Gastrocnemius medialis (tissue), 4 donors: ENCODE data around the gene BMERB1. TPM values are rescaled to one million over a fixed set of nuclear protein-coding genes. Genes with fewer than 3 reads are reported as not detected.
"Not testable (repeated sequence)": the region's sequence is repeated elsewhere in the genome, so short reads cannot be mapped to it uniquely, and the experiment has no call there.

Experiments used
- ATAC-seq, 2 donors: fragments of 150-250 bp; one replicate each; pipeline ENCODE4 v1.9.1; 2016
- DNase-seq, 2 donors: peaks; one replicate each; pipeline ENCODE4 v3.0.0-alpha.2; 2019
- H3K27ac ChIP-seq, 4 donors: fragments of 200-600 bp; sonication (generic); 1 replicate in 1 of 4; 2 replicates in 3 of 4; pipeline ENCODE4 v1.5.1; 2016 to 2018; ENCODE audit warnings: mild to moderate bottlenecking in 2 of 4, moderate library complexity in 1 of 4
- H3K27me3 ChIP-seq, 3 donors: fragments of 200-600 bp; sonication (generic) in 2 of 3; 1 replicate in 1 of 3; 2 replicates in 2 of 3; pipeline versions ENCODE4 v1.5.1 to v1.6.0; 2016 to 2019; ENCODE audit warnings: mild to moderate bottlenecking in 1 of 3, moderate library complexity in 1 of 3
- H3K36me3 ChIP-seq, 2 donors: fragments of 200-600 bp; sonication (generic) in 1 of 2; one replicate each; pipeline ENCODE4 v1.5.1; 2017 to 2018
- H3K4me1 ChIP-seq, 2 donors: fragments of 200-600 bp; sonication (generic) in 1 of 2; one replicate each; pipeline ENCODE4 v1.5.1; 2016 to 2017; ENCODE audit warnings: mild to moderate bottlenecking in 2 of 2
- H3K4me3 ChIP-seq, 4 donors: fragments of 200-600 bp; sonication (generic) in 3 of 4; 1 replicate in 1 of 4; 2 replicates in 3 of 4; pipeline ENCODE4 v1.5.1; 2016 to 2019; ENCODE audit warnings: mild to moderate bottlenecking in 2 of 4
- H3K9me3 ChIP-seq, 3 donors: fragments of 200-600 bp; sonication (generic) in 2 of 3; 1 replicate in 1 of 3; 2 replicates in 2 of 3; pipeline ENCODE4 v1.5.1; 2016 to 2019
- POLR2A ChIP-seq, 2 donors: fragments of 450-650 bp; IDR thresholded peaks; one replicate each; pipeline ENCODE4 v1.6.1; 2017; ENCODE audit warnings: antibody characterized with exemption in 2 of 2, mild to moderate bottlenecking in 2 of 2, moderate library complexity in 2 of 2
- in situ Hi-C, 4 donors: fragments of 200-750 bp; cut with MboI; loops; one replicate each; pipeline versions ENCODE4 v1.15.0 to v1.8.0; 2017; ENCODE audit warnings: low sequenced_read_pairs in 4 of 4
- intact Hi-C: fragments of 100-400 bp; cut with DNase I; formaldehyde crosslinking; loops from one replicate; pipeline ENCODE4 v1.15.1; 2023; ENCODE audit warnings: low total_unique reads
- total RNA-seq, 4 donors: library from RNA; depleted of rRNA; stranded (reverse); fragments of >200 nt; gene quantifications; one replicate each; pipeline versions ENCODE4 v1.1.0 to v1.2.3, GENCODE V29; 2016
- TF ChIP-seq, protein P1 (sequence below), 5 experiments: fragments of 450-650 bp in 3 of 5; fragments of 200-600 bp in 2 of 5; sonication (generic) in 2 of 5; IDR thresholded peaks in 4 of 5; conservative IDR thresholded peaks in 1 of 5; 1 replicate in 4 of 5; 2 replicates in 1 of 5; pipeline ENCODE4 v1.5.1; 2016 to 2019; ENCODE audit warnings: antibody characterized with exemption in 5 of 5, mild to moderate bottlenecking in 3 of 5, moderate library complexity in 3 of 5

The BMERB1 gene
- 100 to 1,000 TPM; 112 to 392 (median 237) TPM for total RNA-seq

DNA sequence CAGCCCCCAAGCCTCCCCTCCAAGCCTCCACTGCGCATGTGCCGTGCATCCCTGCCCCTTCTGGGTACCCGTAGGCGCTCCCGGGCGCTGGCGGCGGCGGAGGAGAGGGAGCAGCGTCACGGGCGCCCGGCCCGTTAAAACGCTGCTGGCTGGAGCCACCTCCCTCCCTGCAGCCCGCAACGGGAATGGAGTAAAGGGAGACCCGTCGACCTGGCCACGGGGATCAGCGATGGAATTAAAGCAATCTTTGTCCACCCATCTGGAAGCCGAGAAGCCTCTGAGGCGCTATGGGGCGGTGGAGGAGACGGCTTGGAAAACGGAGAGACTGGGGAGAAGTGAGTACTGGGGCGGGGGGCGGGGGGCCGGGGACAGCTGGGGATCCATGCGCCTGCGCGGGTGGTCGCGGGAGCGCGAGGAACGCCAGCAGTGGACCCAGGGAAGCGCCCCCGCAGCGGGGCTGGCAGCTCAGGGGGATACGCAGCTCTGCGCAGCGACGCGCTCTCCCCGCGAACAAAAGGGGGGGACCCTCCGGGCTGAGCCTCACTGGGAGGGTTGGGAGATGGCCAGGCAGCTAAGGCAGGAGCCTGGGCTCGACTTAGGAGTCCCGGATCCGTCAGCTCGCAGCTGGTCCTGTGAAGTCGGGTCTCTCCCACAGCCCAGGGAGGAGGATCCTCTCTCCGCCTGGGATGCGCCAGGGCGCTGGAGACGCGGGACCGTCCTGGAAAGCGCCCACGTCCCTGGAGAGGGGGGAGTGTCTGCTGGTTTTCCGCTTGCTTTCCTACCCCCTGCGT, at the start of gene BMERB1:
TSS of gene BMERB1 (plus strand) at position 164 of the 791 bp plus-strand sequence. CDS start at position 230, 66 bp downstream.
- H3K27ac ChIP-seq: peak within 1 kb of the TSS; percentile 82 to 93 (median 88)
- peak within 1 kb of the TSS; percentile 86 to 95 (median 86) for H3K4me3 ChIP-seq
- in situ Hi-C loops: no loop called here
- peaks cover 10 to 15% of the 10 kb centered on the region in 2 donors for H3K4me1 ChIP-seq
- no peaks in the 10 kb centered on the region for H3K36me3 ChIP-seq
- DNase-seq: peak; percentile 62 to 75
- H3K9me3 ChIP-seq: no peaks in the 10 kb centered on the region
- TF ChIP-seq POLR2A (IDR thresholded peaks at IDR 0.05): peak; percentile 76 to 85
- TF ChIP-seq, protein P1, sequence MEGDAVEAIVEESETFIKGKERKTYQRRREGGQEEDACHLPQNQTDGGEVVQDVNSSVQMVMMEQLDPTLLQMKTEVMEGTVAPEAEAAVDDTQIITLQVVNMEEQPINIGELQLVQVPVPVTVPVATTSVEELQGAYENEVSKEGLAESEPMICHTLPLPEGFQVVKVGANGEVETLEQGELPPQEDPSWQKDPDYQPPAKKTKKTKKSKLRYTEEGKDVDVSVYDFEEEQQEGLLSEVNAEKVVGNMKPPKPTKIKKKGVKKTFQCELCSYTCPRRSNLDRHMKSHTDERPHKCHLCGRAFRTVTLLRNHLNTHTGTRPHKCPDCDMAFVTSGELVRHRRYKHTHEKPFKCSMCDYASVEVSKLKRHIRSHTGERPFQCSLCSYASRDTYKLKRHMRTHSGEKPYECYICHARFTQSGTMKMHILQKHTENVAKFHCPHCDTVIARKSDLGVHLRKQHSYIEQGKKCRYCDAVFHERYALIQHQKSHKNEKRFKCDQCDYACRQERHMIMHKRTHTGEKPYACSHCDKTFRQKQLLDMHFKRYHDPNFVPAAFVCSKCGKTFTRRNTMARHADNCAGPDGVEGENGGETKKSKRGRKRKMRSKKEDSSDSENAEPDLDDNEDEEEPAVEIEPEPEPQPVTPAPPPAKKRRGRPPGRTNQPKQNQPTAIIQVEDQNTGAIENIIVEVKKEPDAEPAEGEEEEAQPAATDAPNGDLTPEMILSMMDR (IDR thresholded peaks at IDR 0.05 in 4 of 5, conservative IDR thresholded peaks at IDR 0.05 in 1 of 5): no peak
- peak; percentile 75 to 82 for ATAC-seq
- H3K27me3 ChIP-seq: no peaks in the 10 kb centered on the region
- intact Hi-C loops: loop anchor here (2.0 to 10.0 kb wide), 2 partner anchors 22 to 210 kb away; partner anchors contain the start of gene MARF1

DNA sequence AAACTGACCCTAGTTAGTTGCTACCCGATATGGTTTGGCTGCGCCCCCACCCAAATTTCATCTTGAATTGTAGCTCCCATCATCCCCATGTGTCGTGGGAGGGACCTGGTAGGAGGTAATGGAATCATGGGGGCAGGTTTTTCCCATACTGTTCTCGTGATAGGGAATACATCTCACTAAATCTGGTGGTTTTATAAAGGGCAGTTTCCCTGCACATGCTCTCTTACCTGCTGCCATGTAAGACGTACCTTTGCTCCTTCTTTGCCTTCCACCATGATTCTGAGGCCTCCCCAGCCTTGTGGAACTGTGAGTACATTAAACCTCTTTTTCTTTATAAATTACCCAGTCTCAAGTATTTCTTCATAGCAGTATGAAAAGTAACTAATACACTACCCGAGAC, 46.3 kb upstream of the BMERB1 start:
- intact Hi-C loops, H3K4me1 ChIP-seq, H3K9me3 ChIP-seq, H3K36me3 ChIP-seq, in situ Hi-C loops, ATAC-seq, DNase-seq, H3K27me3 ChIP-seq, H3K27ac ChIP-seq, H3K4me3 ChIP-seq: not testable (repeated sequence)

DNA sequence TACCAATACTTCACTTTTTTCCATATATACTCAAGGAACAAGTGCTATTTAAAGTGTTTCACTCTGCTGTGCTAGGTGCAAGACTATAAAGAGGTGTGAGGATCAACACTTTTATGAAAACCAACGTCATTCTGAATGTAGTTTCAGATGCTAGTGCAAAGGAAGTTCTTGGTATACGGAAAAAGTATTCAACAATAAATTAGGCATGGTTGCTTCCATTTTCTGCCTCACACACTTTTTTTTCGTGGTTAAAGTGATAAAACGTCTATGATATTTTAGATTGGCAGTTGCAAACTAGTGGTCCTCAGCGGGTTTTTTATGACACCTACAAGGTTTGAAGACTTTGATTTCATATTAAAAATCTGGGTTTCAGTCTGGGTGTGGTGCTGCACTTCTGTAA, 44.5 kb upstream of the BMERB1 start:
- H3K27ac ChIP-seq, in situ Hi-C loops, H3K36me3 ChIP-seq, H3K27me3 ChIP-seq, DNase-seq, ATAC-seq, H3K4me1 ChIP-seq, H3K9me3 ChIP-seq, H3K4me3 ChIP-seq, intact Hi-C loops: not testable (repeated sequence)

DNA sequence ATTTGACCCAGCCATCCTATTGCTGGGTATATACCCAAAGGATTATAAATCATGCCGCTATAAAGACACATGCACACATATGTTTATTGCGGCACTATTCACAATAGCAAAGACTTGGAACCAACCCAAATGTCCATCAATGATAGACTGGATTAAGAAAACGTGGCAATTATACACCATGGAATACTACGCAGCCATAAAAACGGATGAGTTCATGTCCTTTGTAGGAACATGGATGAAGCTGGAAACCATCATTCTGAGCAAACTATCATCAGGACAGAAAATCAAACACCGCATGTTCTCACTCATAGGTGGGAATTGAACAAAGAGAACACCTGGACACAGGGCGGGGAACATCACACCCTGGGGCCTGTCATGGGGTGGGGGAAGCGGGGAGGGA, 41.4 kb upstream of the BMERB1 start:
- H3K4me3 ChIP-seq, H3K36me3 ChIP-seq, intact Hi-C loops, H3K4me1 ChIP-seq, H3K9me3 ChIP-seq, H3K27ac ChIP-seq, DNase-seq, ATAC-seq, H3K27me3 ChIP-seq, in situ Hi-C loops: not testable (repeated sequence)

DNA sequence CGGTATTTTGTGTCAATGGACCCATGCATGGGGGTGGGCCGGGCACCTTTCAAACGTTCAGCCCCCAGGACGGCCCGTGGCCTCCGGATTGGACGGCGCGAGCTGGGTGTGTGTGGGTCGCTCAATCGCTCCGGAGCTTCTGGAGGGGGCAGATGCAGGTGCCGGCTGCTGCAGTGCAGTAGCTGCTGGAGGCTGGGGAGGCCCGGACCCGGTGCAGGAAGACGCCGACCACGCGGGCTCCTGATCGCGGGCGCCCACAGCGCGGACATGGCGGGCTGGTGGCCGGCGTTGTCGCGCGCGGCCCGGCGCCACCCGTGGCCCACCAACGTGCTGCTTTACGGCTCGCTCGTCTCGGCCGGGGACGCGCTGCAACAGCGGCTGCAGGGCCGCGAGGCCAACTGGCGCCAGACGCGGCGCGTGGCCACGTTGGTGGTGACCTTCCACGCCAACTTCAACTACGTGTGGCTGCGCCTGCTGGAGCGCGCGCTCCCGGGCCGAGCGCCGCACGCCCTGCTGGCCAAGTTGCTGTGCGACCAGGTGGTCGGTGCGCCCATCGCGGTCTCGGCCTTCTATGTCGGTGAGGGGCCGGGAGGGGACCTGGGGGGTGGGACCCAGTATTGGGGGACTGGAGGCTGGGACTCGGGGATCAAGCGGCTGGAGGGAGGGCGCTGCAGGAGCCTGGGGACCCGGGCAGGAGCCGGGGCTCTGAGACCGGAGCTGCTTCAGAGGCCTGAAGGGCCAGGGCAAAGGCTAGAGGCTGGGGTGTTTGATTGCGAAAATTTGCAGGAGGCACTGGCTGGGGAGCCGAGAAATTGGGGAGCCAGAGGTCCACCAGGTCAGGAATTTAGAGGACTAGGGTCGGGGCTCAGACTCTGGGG, 38.5 kb upstream of the BMERB1 start, which contains the start of gene MPV17L:
TSS of gene MPV17L (plus strand) at position 124 of the 878 bp plus-strand sequence. CDS start at position 268, 144 bp downstream.
- H3K9me3 ChIP-seq, intact Hi-C loops, in situ Hi-C loops, H3K27me3 ChIP-seq, H3K4me1 ChIP-seq, H3K36me3 ChIP-seq: not testable (repeated sequence)
- DNase-seq (peak; percentile 48 to 83), ATAC-seq (peak; percentile 83 to 84)
- Histone ChIP-seq H3K4me3 (peak within 1 kb of the TSS; percentile 54 to 88 (median 71)), H3K27ac (peak within 1 kb of the TSS; percentile 90 to 97 (median 96))
- TF ChIP-seq POLR2A (IDR thresholded peaks at IDR 0.05): peak; percentile 73 to 78

DNA sequence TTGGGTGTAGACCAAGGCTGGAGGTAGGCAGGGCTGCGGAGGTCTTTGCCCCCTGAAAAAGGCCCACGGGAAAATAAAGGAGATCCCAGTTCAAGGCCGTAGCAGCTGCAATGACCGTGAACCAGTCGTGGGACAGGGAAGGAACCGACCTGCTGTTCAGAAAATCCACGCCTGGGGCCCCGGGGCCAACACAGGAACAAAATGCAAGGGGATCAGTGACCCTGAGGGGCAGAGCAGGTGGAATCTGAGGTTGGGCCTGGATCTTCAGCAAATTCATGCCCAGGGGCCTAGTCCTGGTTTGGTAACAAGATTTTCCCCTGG, 37.9 kb upstream of the BMERB1 start:
- ATAC-seq: peak; percentile 3 to 5
- peak overlapping the region; percentile 54 to 88 (median 71) for H3K4me3 ChIP-seq
- H3K4me1 ChIP-seq, H3K36me3 ChIP-seq, intact Hi-C loops, H3K9me3 ChIP-seq, H3K27me3 ChIP-seq, in situ Hi-C loops, DNase-seq: not testable (repeated sequence)
- peak overlapping the region; percentile 90 to 97 (median 96) for H3K27ac ChIP-seq
